Tibial nerve (tissue), 4 donors: ENCODE data around the gene PLCB1. TPM values are rescaled to one million over a fixed set of nuclear protein-coding genes. Genes with fewer than 3 reads are reported as not detected.

Experiments
- DNase-seq, 2 donors: peaks; one replicate each; pipeline ENCODE4 v3.0.0-alpha.2; 2019; ENCODE audit warnings: low spot score in 2 of 2
- H3K27ac ChIP-seq, 4 donors: fragments of 200-600 bp; sonication (generic) in 3 of 4; one replicate each; pipeline ENCODE4 v1.5.1; 2017 to 2019; ENCODE audit warnings: mild to moderate bottlenecking in 1 of 4
- H3K27me3 ChIP-seq, 2 donors: fragments of 200-600 bp; sonication (generic) in 1 of 2; one replicate each; pipeline versions ENCODE4 v1.5.1 to v1.6.0; 2017 to 2019
- H3K36me3 ChIP-seq, 3 donors: fragments of 200-600 bp; sonication (generic); one replicate each; pipeline ENCODE4 v1.5.1; 2018 to 2019
- H3K4me1 ChIP-seq, 4 donors: fragments of 200-600 bp; sonication (generic) in 3 of 4; one replicate each; pipeline ENCODE4 v1.5.1; 2017 to 2019
- H3K4me3 ChIP-seq, 4 donors: fragments of 200-600 bp; sonication (generic) in 3 of 4; one replicate each; pipeline ENCODE4 v1.5.1; 2017 to 2019; ENCODE audit warnings: mild to moderate bottlenecking in 1 of 4, moderate library complexity in 1 of 4
- H3K9me3 ChIP-seq, 4 donors: fragments of 200-600 bp; sonication (generic) in 3 of 4; one replicate each; pipeline ENCODE4 v1.5.1; 2017 to 2019
- EP300 ChIP-seq, 2 donors: sonication (generic); formaldehyde crosslinking; IDR thresholded peaks; one replicate each; pipeline ENCODE4 v1.6.1; 2017; ENCODE audit warnings: antibody characterized with exemption in 2 of 2, mild to moderate bottlenecking in 1 of 2
- POLR2A ChIP-seq, 2 donors: fragments of 450-650 bp; IDR thresholded peaks; one replicate each; pipeline ENCODE4 v1.6.1; 2017; ENCODE audit warnings: antibody characterized with exemption in 2 of 2, mild to moderate bottlenecking in 2 of 2, moderate library complexity in 2 of 2
- WGBS, 2 donors: methylation state at CpG; one replicate each; pipeline ENCODE4 v1.1.5; 2018; 5-methylcytosine and 5-hydroxymethylcytosine counted together
- total RNA-seq, 4 donors: library from RNA; depleted of rRNA; stranded (reverse); fragments of >200 nt; gene quantifications; one replicate each; pipeline ENCODE4 v1.1.0, GENCODE V29; 2016
- TF ChIP-seq, protein P1 (sequence below), 5 experiments: fragments of 200-600 bp in 3 of 5; fragments of 450-650 bp in 2 of 5; sonication (generic) in 3 of 5; IDR thresholded peaks; one replicate each; pipeline ENCODE4 v1.5.1; 2016 to 2019; ENCODE audit warnings: antibody characterized with exemption in 5 of 5, mild to moderate bottlenecking in 3 of 5, moderate library complexity in 2 of 5

Gene PLCB1
- total RNA-seq, 4 donors from 2014 or later, result 34.7 to 52.8 (median 39.2) TPM

DNA sequence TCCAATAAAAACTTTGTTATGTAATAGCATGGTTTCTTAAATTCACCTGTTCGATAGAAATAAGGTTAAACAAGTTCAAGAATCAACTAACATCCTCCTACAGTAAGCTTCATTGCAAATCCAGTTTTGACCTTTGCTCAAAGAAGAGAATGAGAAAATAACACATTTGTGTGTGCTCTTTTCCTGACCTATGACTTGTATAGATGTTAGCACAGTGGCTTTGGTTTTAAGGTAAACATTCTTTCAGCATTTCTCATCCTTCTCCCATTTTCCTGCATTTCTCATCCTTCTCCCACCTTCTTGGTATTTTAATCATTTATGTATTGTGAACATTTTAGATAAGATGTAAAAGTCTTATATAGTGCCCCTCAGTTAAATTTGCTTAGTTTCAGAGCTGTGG, 73.9 kb downstream of the PLCB1 start:
- no peaks in the 10 kb centered on the region for H3K27me3 ChIP-seq
- H3K27ac ChIP-seq, result no peak overlapping the region
- TF ChIP-seq, protein P1, sequence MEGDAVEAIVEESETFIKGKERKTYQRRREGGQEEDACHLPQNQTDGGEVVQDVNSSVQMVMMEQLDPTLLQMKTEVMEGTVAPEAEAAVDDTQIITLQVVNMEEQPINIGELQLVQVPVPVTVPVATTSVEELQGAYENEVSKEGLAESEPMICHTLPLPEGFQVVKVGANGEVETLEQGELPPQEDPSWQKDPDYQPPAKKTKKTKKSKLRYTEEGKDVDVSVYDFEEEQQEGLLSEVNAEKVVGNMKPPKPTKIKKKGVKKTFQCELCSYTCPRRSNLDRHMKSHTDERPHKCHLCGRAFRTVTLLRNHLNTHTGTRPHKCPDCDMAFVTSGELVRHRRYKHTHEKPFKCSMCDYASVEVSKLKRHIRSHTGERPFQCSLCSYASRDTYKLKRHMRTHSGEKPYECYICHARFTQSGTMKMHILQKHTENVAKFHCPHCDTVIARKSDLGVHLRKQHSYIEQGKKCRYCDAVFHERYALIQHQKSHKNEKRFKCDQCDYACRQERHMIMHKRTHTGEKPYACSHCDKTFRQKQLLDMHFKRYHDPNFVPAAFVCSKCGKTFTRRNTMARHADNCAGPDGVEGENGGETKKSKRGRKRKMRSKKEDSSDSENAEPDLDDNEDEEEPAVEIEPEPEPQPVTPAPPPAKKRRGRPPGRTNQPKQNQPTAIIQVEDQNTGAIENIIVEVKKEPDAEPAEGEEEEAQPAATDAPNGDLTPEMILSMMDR (IDR thresholded peaks at IDR 0.05), result no peak
- TF ChIP-seq POLR2A (IDR thresholded peaks at IDR 0.05) (no peak), EP300 (IDR thresholded peaks at IDR 0.05) (no peak)
- no peaks in the 10 kb centered on the region for H3K36me3 ChIP-seq
- no peak overlapping the region for H3K4me3 ChIP-seq
- peaks cover 0 to 3% (median 0%) of the 10 kb centered on the region in 4 donors for H3K4me1 ChIP-seq
- 83 to 84% methylated on average over 1 of the region's 1 CpG for WGBS, 2 donors
- no peaks in the 10 kb centered on the region for H3K9me3 ChIP-seq
- no peak for DNase-seq

DNA sequence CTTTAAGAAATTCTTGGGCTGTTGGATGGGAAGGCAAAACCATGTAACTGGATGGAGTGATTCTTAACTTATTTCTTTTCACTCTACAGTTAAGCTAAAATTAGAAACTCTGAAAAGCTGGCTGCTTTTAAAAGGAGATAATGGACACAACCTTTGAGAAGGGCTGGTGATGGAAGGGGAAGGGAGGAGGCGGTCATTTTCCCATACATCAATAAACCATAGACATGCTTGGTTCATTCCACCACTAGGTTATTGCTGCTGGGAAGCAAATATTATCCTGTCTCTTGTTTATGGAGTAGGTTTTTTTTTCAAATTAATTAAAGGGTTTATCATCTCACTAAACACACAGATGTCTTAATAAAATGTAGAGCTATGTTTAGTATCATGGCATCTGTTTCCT, 76.2 kb downstream of the PLCB1 start:
- 97 to 98% methylated on average over 1 of the region's 1 CpG for WGBS, 2 donors
- no peaks in the 10 kb centered on the region for H3K27me3 ChIP-seq
- no peaks in the 10 kb centered on the region for H3K36me3 ChIP-seq
- DNase-seq, result no peak
- no peaks in the 10 kb centered on the region for H3K9me3 ChIP-seq
- no peak overlapping the region for H3K27ac ChIP-seq
- TF ChIP-seq POLR2A (IDR thresholded peaks at IDR 0.05) (no peak), EP300 (IDR thresholded peaks at IDR 0.05) (no peak)
- TF ChIP-seq, protein P1 (IDR thresholded peaks at IDR 0.05), result no peak
- H3K4me3 ChIP-seq, result no peak overlapping the region
- H3K4me1 ChIP-seq, result peaks cover 0 to 3% (median 0%) of the 10 kb centered on the region in 4 donors

DNA sequence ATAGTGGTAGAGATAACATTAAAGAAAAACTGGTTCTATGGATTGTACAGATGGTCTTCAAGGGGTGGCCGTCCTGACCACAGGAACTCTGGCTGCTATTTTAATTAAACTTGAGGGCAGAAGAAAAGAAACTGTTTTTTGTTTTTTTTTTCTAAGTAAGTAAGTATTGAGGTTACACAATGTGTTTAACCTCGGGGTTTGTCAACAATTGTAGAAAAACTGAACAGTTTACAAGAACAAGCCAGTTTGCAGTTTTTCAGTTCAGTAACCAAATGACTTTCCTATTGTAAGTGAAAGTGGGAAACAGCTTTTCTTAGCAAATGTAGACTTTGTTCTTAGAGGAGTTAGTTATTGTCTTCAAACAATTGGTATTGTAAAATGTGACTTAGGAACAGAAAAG, 77.0 kb downstream of the PLCB1 start:
- Histone ChIP-seq H3K36me3 (no peaks in the 10 kb centered on the region), H3K4me1 (peaks cover 0 to 3% (median 0%) of the 10 kb centered on the region in 4 donors), H3K4me3 (no peak overlapping the region), H3K9me3 (no peaks in the 10 kb centered on the region), H3K27ac (no peak overlapping the region), H3K27me3 (no peaks in the 10 kb centered on the region)
- TF ChIP-seq POLR2A (IDR thresholded peaks at IDR 0.05), result no peak
- no peak for TF ChIP-seq EP300 (IDR thresholded peaks at IDR 0.05)
- TF ChIP-seq, protein P1 (IDR thresholded peaks at IDR 0.05), result no peak
- 27 to 40% methylated on average over 2 of the region's 2 CpGs for WGBS, 2 donors
- no peak for DNase-seq

DNA sequence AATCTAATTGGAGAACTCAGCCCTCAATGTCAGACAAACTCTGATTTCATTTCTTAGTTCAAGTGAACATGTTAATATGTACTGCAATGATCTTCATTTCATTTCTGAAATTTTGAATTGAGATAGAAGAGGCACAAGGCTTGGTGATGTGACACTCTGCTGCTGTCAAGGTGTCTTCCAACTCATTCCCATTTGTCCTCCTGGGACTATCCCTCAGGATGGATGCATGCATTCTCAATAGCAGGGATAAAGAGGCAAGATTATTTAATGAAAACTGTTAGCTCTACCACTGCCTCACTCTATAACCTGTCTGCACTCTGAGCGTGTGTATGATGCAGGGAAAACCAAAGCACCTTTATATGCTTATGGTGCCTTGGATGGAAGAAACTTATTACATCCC, 78.7 kb downstream of the PLCB1 start:
- no peak for TF ChIP-seq EP300 (IDR thresholded peaks at IDR 0.05)
- TF ChIP-seq, protein P1 (IDR thresholded peaks at IDR 0.05), result no peak
- no peak for TF ChIP-seq POLR2A (IDR thresholded peaks at IDR 0.05)
- H3K4me3 ChIP-seq, result no peak overlapping the region
- H3K36me3 ChIP-seq, result no peaks in the 10 kb centered on the region
- 92 to 96% methylated on average over 1 of the region's 1 CpG for WGBS, 2 donors
- H3K9me3 ChIP-seq, result no peaks in the 10 kb centered on the region
- no peaks in the 10 kb centered on the region for H3K27me3 ChIP-seq
- DNase-seq, result no peak
- peaks cover 0 to 19% (median 4%) of the 10 kb centered on the region in 4 donors for H3K4me1 ChIP-seq
- H3K27ac ChIP-seq, result no peak overlapping the region

DNA sequence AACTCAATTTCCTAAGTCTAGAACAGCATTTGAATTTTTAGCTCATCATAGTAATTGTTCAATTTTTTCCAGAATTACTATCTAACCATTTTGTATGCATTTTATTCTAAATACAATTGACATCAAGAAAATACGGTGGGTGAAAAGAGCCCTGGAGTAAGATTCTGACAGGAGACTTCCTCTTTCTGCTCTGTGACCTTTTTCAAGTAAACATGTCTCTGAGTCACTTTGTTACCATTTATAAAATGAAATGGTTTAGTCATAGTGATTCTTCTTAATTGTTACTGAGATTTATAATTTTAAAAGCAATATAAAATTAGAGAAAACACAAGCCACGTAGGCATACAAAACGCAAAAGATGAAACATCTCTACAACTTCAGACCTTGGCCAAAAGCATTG, 80.2 kb downstream of the PLCB1 start:
- TF ChIP-seq EP300 (IDR thresholded peaks at IDR 0.05) (no peak), POLR2A (IDR thresholded peaks at IDR 0.05) (no peak)
- TF ChIP-seq, protein P1 (IDR thresholded peaks at IDR 0.05), result no peak
- no peaks in the 10 kb centered on the region for H3K36me3 ChIP-seq
- DNase-seq, result no peak
- no peaks in the 10 kb centered on the region for H3K27me3 ChIP-seq
- no peaks in the 10 kb centered on the region for H3K9me3 ChIP-seq
- H3K4me3 ChIP-seq, result no peak overlapping the region
- H3K27ac ChIP-seq, result no peak overlapping the region
- WGBS, 2 donors, result 73 to 85% methylated on average over 3 of the region's 3 CpGs
- H3K4me1 ChIP-seq, result peaks cover 0 to 23% (median 4%) of the 10 kb centered on the region in 4 donors
